Breast epithelium (tissue), 4 donors: ENCODE measurements around the gene ITPRIP. TPM values are rescaled to one million over a fixed set of nuclear protein-coding genes. Genes with fewer than 3 reads are reported as not detected.

ENCODE experiments used
- DNase-seq, 2 donors: peaks; one replicate each; pipeline ENCODE4 v3.0.0-alpha.2; 2019; ENCODE audit warnings: low spot score in 2 of 2
- H3K27ac ChIP-seq, 2 donors: fragments of 200-600 bp; sonication (generic) in 1 of 2; one replicate each; pipeline ENCODE4 v1.5.1; 2016 to 2019; ENCODE audit warnings: mild to moderate bottlenecking in 1 of 2
- H3K27me3 ChIP-seq, 2 donors: fragments of 200-600 bp; sonication (generic) in 1 of 2; one replicate each; pipeline versions ENCODE4 v1.5.1 to v1.6.0; 2017 to 2019; ENCODE audit warnings: control low read depth in 1 of 2, mild to moderate bottlenecking in 1 of 2
- H3K36me3 ChIP-seq: fragments of 200-600 bp; one replicate; pipeline ENCODE4 v1.5.1; 2019
- H3K4me1 ChIP-seq, 2 donors: fragments of 200-600 bp; sonication (generic); one replicate each; pipeline ENCODE4 v1.5.1; 2016 to 2019; ENCODE audit warnings: control low read depth in 1 of 2
- H3K4me3 ChIP-seq, 3 donors: fragments of 200-600 bp; sonication (generic); 1 replicate in 2 of 3; 2 replicates in 1 of 3; pipeline ENCODE4 v1.5.1; 2016 to 2019; ENCODE audit warnings: mild to moderate bottlenecking in 3 of 3, moderate library complexity in 2 of 3
- H3K9me3 ChIP-seq, 2 donors: fragments of 200-600 bp; sonication (generic) in 1 of 2; one replicate each; pipeline ENCODE4 v1.5.1; 2016 to 2019; ENCODE audit warnings: control low read depth in 1 of 2
- CTCF ChIP-seq, 3 donors: fragments of 450-650 bp; IDR thresholded peaks; one replicate each; pipeline ENCODE4 v1.5.1; 2016 to 2017; ENCODE audit warnings: antibody characterized with exemption in 3 of 3, mild to moderate bottlenecking in 3 of 3, moderate library complexity in 3 of 3
- POLR2A ChIP-seq: fragments of 450-650 bp; IDR thresholded peaks from one replicate; pipeline ENCODE4 v1.6.1; 2016; ENCODE audit warnings: antibody characterized with exemption, mild to moderate bottlenecking, moderate library complexity
- POLR2AphosphoS5 ChIP-seq, 3 donors: sonication (generic); formaldehyde crosslinking; IDR thresholded peaks; one replicate each; pipeline ENCODE4 v1.6.1; 2017; ENCODE audit warnings: antibody characterized with exemption in 3 of 3
- intact Hi-C: fragments of 100-400 bp; cut with DNase I; formaldehyde crosslinking; loops from one replicate; pipeline ENCODE4 v1.15.1; 2023; ENCODE audit warnings: low total_unique reads
- total RNA-seq, 3 donors: library from RNA; depleted of rRNA; stranded (reverse); fragments of >200 nt; gene quantifications; one replicate each; pipeline ENCODE4 v1.1.0, GENCODE V29; 2016

Gene ITPRIP
- total RNA-seq, 3 donors from 2014 or later: 12.0 to 35.4 (median 20.9) TPM

DNA sequence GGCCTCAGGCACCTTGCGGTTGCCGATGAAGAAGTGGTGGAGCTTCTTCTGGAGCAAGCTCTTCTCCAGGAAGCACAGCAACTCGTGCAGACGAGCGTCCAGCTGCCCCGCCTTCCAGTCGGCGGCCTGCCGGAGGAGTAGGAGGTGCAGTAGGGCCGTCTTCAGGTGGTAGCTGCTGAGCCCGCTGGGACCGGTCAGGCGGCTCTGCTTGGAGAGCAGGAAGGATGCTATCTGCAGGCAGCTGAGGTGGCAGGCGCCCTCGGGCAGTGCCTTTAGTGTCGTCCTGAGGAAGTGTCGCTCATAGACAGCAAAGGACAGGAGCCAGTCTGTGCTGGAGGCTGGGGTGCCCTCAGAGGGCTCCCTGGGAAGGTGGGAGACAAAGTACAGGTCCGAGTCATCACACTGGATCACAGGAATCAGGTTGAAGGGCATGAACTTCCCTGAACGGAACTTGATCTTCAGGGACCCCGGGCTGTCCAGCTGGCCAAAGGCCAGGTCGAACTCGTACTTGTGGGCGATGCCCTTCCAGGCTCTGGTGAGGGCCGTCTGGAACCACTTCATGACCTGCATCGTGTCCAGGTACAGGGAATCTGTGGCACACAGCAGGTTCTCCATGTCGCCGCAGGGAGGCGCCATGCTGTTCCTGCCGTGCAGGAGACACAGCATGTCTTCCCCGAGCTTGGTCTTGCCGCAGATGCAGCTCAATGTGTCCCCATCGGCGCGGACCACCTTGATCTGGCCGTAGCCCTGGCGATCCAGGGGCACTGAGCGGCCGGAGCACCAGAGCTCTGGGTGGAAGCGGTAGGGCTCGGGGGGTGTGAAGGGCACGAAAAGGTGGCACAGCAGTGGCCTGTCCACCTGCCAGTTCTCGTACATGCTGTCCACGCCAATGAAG is 23.4 kb downstream of the ITPRIP start:
- H3K4me3 ChIP-seq: no peak overlapping the region
- intact Hi-C loops: no loop called here
- no peaks in the 10 kb centered on the region for H3K9me3 ChIP-seq
- DNase-seq: no peak
- no peak overlapping the region for H3K27ac ChIP-seq
- H3K4me1 ChIP-seq: no peaks in the 10 kb centered on the region
- no peak for TF ChIP-seq CTCF (IDR thresholded peaks at IDR 0.05)
- no peak for TF ChIP-seq POLR2AphosphoS5 (IDR thresholded peaks at IDR 0.05)
- no peak for TF ChIP-seq POLR2A
- H3K36me3 ChIP-seq: peaks cover 6% of the 10 kb centered on the region
- no peaks in the 10 kb centered on the region for H3K27me3 ChIP-seq

DNA sequence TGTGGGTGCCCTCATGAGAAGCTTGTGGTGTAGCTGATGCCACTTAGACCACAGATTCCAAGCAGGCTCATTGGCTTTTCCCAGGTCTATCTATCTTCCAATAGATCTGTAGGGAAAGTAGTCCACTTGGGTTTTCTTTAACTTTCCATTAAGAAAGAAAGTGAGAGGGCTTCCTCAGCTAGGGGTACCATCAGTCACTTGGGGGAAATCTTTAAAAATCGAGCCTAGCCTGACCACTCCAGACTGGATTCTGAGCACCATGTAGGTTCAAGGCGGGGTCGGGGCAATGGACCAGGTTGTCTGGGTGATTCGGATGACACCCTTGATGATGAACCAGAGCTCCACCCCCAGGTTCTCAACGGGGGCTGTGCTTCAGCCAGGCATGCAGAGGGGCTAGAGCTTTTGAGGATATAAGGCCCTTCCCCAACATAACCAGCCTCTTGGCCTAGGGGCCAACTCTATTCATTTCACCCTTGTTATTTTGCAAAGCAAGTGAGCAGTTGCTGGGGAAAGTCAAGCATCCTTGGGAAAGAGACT is 27.0 kb downstream of the ITPRIP start:
- H3K27ac ChIP-seq: peak overlapping the region in 1 of 2 donors; percentile 80
- no peak for DNase-seq
- H3K4me1 ChIP-seq: no peaks in the 10 kb centered on the region
- intact Hi-C loops: no loop called here
- H3K9me3 ChIP-seq: no peaks in the 10 kb centered on the region
- TF ChIP-seq POLR2AphosphoS5 (IDR thresholded peaks at IDR 0.05) (no peak), CTCF (IDR thresholded peaks at IDR 0.05) (no peak), POLR2A (no peak)
- no peak overlapping the region for H3K4me3 ChIP-seq
- no peaks in the 10 kb centered on the region for H3K27me3 ChIP-seq
- H3K36me3 ChIP-seq: peaks cover 6% of the 10 kb centered on the region

GRCh38 chr10:104309980-104310978 is 28.0 kb downstream of the ITPRIP start:
- Histone ChIP-seq H3K27ac (peak overlapping the region; percentile 54 to 80), H3K36me3 (peaks cover 3% of the 10 kb centered on the region), H3K4me3 (no peak overlapping the region), H3K27me3 (no peaks in the 10 kb centered on the region), H3K4me1 (no peaks in the 10 kb centered on the region), H3K9me3 (no peaks in the 10 kb centered on the region)
- intact Hi-C loops: loop anchor here (5.0 kb wide), 1 partner anchor 37 kb away; no protein-coding TSS in a partner anchor
- TF ChIP-seq CTCF (IDR thresholded peaks at IDR 0.05) (no peak), POLR2AphosphoS5 (IDR thresholded peaks at IDR 0.05) (peak in 1 of 3 donors; percentile 69), POLR2A (no peak)
- DNase-seq: peak in 1 of 2 donors; percentile 77

DNA sequence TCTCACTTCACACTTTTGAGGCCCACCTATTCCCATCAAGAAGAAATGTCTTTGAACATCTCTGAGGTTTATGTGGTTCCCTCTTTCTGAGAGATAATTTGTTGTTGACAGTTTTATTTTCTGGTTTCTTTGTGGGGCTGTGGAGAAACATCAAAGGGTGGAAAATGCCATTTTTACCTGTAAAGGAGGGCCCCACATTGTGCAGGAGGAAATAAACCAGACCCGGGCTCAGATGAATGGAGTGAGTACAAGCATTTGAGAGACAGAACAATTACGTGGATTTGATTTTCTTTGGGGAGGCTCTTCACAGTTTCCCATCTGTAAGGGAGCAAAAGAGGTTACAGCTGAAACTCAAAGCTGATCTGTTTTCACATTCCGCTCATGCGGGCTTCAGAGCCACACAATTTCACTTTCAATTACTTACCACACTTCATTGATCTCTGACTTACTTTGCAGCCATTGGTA is 29.8 kb downstream of the ITPRIP start:
- no peaks in the 10 kb centered on the region for H3K36me3 ChIP-seq
- TF ChIP-seq POLR2AphosphoS5 (IDR thresholded peaks at IDR 0.05) (no peak), POLR2A (no peak), CTCF (IDR thresholded peaks at IDR 0.05) (no peak)
- H3K27me3 ChIP-seq: no peaks in the 10 kb centered on the region
- H3K4me1 ChIP-seq: no peaks in the 10 kb centered on the region
- intact Hi-C loops: loop anchor here (5.0 kb wide), 1 partner anchor 39 kb away; no protein-coding TSS in a partner anchor
- no peak overlapping the region for H3K4me3 ChIP-seq
- H3K27ac ChIP-seq: no peak overlapping the region
- DNase-seq: no peak
- no peaks in the 10 kb centered on the region for H3K9me3 ChIP-seq
